GM10266 (cell line): Measurements from ENCODE around the gene DNAJC15.

ENCODE experiments used
- DNase-seq: peaks from one replicate; pipeline ENCODE4 v3.0.0; 2012; ENCODE audit errors: extremely low spot score
- CTCF ChIP-seq: IDR thresholded peaks from 2 replicates; pipeline ENCODE4 v1.5.1; 2012; ENCODE audit warnings: mild to moderate bottlenecking, low read depth; ENCODE audit not compliant: control insufficient read depth, insufficient read depth; ENCODE audit errors: missing control alignments

Gene DNAJC15

GRCh38 chr13:43019811-43020210 is 3.6 kb upstream of the DNAJC15 start:
- DNase-seq = no peak
- no peak for TF ChIP-seq CTCF

GRCh38 chr13:43020794-43021193 is 2.6 kb upstream of the DNAJC15 start:
- DNase-seq = no peak
- no peak for TF ChIP-seq CTCF

- DNase-seq = no peak
- no peak for TF ChIP-seq CTCF
Observed at GRCh38 chr13:43021926-43022670, 1.3 kb upstream of the DNAJC15 start.

GRCh38 chr13:43022934-43023288 is 475 bp upstream of the DNAJC15 start:
- no peak for TF ChIP-seq CTCF

GRCh38 chr13:43026262-43026661 is 2.9 kb downstream of the DNAJC15 start:
- no peak for DNase-seq
- no peak for TF ChIP-seq CTCF

More at GRCh38 chr13:43022934-43023288, 475 bp upstream of the DNAJC15 start:
- no peak for DNase-seq

- DNase-seq = no peak
Observed at GRCh38 chr13:43030548-43030947, 7.2 kb downstream of the DNAJC15 start.

GRCh38 chr13:43031881-43032280 is 8.5 kb downstream of the DNAJC15 start:
- no peak for DNase-seq
- no peak for TF ChIP-seq CTCF

More at GRCh38 chr13:43030548-43030947, 7.2 kb downstream of the DNAJC15 start:
- no peak for TF ChIP-seq CTCF
